GM12872 (cell line): ENCODE measurements around the gene SPOCK1.

Experiments used
- TF ChIP-seq, protein P1 (sequence below): IDR thresholded peaks from 3 replicates; pipeline ENCODE4 v1.5.1; 2011; ENCODE audit warnings: low read depth, mild to moderate bottlenecking, low read length, moderate library complexity; ENCODE audit not compliant: insufficient read depth

SPOCK1 gene

DNA sequence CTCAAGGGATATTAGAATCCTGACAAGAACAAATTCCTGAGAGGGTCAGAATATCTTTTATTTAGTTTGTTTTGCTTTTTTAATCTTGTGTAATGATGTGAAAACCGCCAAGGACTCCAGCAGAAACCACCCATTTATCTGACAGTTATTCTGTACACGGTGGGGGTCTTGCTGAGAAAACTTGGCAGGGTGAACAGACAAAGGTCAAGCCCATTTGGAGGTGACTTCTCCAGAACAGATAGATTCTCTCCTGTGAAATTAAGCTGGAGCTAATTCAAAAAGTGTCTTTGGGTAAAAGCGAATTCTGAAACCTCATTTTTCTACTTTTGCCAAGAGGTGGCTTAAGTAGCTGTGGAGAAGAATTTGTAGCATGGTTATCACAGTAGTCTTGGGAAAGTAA lies 484.4 kb downstream of the SPOCK1 start:
- TF ChIP-seq, protein P1, sequence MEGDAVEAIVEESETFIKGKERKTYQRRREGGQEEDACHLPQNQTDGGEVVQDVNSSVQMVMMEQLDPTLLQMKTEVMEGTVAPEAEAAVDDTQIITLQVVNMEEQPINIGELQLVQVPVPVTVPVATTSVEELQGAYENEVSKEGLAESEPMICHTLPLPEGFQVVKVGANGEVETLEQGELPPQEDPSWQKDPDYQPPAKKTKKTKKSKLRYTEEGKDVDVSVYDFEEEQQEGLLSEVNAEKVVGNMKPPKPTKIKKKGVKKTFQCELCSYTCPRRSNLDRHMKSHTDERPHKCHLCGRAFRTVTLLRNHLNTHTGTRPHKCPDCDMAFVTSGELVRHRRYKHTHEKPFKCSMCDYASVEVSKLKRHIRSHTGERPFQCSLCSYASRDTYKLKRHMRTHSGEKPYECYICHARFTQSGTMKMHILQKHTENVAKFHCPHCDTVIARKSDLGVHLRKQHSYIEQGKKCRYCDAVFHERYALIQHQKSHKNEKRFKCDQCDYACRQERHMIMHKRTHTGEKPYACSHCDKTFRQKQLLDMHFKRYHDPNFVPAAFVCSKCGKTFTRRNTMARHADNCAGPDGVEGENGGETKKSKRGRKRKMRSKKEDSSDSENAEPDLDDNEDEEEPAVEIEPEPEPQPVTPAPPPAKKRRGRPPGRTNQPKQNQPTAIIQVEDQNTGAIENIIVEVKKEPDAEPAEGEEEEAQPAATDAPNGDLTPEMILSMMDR, result no peak

DNA sequence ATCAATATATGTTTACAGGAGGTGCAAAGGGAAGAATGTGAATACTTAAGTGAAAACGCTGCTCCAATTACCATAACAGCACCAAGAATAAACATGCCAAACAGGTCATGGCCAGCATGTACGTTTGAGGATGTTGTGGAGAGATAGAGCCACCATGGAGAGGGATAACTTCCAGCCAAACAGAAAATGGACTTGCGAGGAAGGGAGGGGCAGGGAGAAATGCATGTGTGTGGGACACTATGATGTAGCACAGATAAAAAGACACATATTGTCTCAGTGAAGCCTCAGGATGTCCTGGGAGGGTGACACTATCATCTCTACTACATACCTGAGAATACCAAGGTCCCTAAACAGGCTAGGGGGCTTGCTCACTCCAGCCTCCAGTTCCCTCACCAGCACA lies 488.9 kb downstream of the SPOCK1 start:
- TF ChIP-seq, protein P1, result no peak

DNA sequence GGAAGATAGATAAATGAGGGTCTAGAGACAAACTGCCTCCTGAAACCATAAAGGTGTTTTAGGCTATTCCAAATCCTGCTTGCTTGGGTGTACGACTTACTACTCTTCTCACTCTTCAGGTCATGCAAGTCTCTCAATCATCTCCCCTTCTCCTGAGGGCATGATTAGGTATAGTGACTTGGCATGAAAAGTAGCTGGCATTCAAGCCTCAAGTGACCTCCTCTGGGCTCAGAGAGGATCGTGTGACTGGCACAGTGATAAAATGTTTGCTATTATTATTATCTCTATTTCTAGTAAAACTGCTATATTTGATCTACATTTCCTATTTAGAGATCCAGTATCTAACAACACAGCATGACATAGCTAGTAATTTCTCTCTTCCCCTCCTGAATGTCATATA lies 494.8 kb downstream of the SPOCK1 start:
- TF ChIP-seq, protein P1, result no peak

DNA sequence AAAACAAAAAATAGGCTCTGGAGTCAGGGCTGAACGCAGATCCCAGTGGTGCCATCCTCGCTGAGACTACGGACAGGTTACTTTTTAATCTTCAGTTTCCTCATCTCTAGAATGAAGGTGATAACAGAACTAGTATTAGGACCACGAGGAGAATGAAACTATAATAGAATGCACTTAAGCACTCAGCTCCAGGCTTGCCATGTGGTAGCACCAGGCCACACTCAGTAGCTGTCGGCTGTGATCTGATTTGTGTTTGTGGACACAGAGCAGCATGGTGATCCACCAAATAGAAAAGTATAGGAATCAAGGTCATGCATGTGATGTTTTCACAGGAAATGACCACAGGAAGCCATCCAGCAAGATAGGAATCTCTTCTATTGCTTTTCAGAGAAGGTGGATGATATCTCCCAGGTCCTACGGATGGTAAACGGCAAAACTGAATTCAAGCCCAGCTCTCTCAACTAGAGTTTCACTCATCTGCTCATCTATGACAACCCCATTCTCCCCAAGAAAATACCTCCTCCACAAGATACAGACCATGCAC lies 498.0 kb downstream of the SPOCK1 start:
- TF ChIP-seq, protein P1, result no peak

DNA sequence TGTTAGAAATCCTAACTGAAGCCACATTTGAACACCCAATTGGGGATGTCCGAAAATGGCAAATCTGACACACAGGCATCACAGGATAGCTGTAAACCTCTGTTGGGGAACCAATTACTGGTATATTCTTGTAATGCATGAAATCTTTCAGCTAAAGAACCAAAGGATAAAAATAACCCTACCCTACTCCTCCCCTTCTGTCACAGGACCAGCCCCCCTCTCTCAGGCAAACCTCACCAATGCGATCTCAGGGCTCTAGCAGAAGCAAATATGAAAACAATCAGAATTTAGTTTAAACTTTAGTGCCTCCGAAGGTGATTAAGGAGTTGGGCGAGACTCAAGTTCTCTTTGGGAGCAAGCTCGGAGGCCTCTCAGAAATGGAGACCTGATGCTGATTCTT lies 499.3 kb downstream of the SPOCK1 start:
- TF ChIP-seq, protein P1, result no peak

DNA sequence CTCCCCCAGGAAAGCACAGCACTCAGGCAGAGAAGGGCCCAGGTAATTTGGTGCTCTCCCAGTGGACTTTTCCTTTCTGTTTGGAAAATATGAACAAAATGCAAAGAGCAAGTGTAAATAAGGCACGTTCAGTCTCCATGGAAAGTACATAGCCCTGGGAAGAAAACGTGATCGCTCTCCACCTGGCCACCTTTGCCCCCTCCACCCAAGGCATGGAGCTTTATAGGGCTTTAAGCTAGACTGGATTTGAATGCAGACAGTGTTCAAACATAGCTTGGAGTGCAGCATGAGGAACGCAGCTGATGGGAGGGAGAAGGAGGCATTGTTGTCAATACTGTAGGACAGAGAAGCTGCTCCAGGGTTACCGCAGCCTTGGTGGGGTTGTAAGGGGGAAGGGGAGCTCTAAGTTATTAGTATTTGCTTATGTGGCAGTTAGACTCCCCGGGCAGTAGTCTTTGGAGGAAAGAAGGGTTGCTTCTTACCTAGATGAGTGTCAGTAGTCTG lies 500.2 kb downstream of the SPOCK1 start:
- TF ChIP-seq, protein P1, result no peak

DNA sequence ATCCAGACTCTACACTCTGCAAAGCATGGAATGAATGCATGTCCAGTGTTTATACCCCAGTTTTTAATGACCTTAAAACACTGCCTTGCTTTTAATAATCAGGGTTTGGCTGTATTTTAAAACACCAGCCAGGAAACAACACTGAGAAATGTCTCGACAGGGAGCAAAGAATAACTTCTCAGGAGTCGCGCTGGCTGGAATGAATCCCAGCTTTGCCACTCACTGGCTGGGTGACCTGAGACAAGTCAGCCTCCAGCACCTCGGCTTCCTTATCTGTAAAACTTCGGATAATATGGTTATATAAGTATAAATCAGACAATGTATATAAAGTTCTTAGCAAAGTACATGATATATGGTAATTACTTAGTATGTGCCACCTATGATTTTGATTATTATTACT lies 505.0 kb downstream of the SPOCK1 start:
- TF ChIP-seq, protein P1, result no peak
